Inflammatory macrophage (primary cell): Measurements from ENCODE around the gene ADA.
A peak's percentile ranks its signal among the peaks of the same experiment; 100 is the strongest.

Experiments used
- DNase-seq, 2 donors: peaks; one replicate each; pipeline ENCODE4 v3.0.0-alpha.2; 2020 to 2022

Gene ADA

GRCh38 chr20:44621939-44622338, 29.6 kb downstream of the ADA start:
- DNase-seq: no peak

- no peak for DNase-seq
Observed at GRCh38 chr20:44621325-44621724, 30.2 kb downstream of the ADA start.

- no peak for DNase-seq
Observed at GRCh38 chr20:44620030-44620429, 31.5 kb downstream of the ADA start.

- DNase-seq: no peak
Observed at GRCh38 chr20:44619294-44619693, 32.2 kb downstream of the ADA start.

GRCh38 chr20:44618318-44618731, 33.2 kb downstream of the ADA start:
- DNase-seq: no peak

GRCh38 chr20:44616604-44616964, 34.9 kb downstream of the ADA start:
- DNase-seq: no peak

- no peak for DNase-seq
Observed at GRCh38 chr20:44615876-44616603, 35.5 kb downstream of the ADA start.

- no peak for DNase-seq
Observed at GRCh38 chr20:44615169-44615791, 36.2 kb downstream of the ADA start.

GRCh38 chr20:44614525-44614924, 37.0 kb downstream of the ADA start:
- DNase-seq: no peak

GRCh38 chr20:44613575-44613974, 37.9 kb downstream of the ADA start:
- DNase-seq: no peak

GRCh38 chr20:44610313-44610962, 41.1 kb downstream of the ADA start:
- DNase-seq: no peak

GRCh38 chr20:44609516-44610312, 41.8 kb downstream of the ADA start:
- DNase-seq: peak; percentile 82 to 85

GRCh38 chr20:44609006-44609515, 42.4 kb downstream of the ADA start:
- no peak for DNase-seq

GRCh38 chr20:44606725-44607441, 44.6 kb downstream of the ADA start:
- no peak for DNase-seq

- DNase-seq: no peak
Observed at GRCh38 chr20:44603327-44603726, 48.2 kb downstream of the ADA start.

GRCh38 chr20:44601801-44602204, 49.7 kb downstream of the ADA start:
- no peak for DNase-seq

GRCh38 chr20:44601236-44601671, 50.2 kb downstream of the ADA start:
- DNase-seq: no peak

- no peak for DNase-seq
Observed at GRCh38 chr20:44600758-44601201, 50.7 kb downstream of the ADA start.

GRCh38 chr20:44600301-44600700, 51.2 kb downstream of the ADA start:
- no peak for DNase-seq

GRCh38 chr20:44599715-44600114, 51.8 kb downstream of the ADA start:
- no peak for DNase-seq

- DNase-seq: no peak
Observed at GRCh38 chr20:44598423-44599305, 52.8 kb downstream of the ADA start.
